Activated CD4-positive, alpha-beta memory T cell treated with anti-CD3 and anti-CD28 coated beads, Interleukin-2, amount 10 ng/mL, durations not matched to agents 7 days and 5 days (primary cell): ENCODE results near the gene BTNL3. TPM values are rescaled to one million over a fixed set of nuclear protein-coding genes. Genes with fewer than 3 reads are reported as not detected.
"Not testable (repeated sequence)": the region's sequence is repeated elsewhere in the genome, so short reads cannot be mapped to it uniquely, and the experiment has no call there.

ENCODE experiments used
- CTCF ChIA-PET: fragments of 350-600 bp; sonication (Branson Sonifier 250); formaldehyde crosslinking; loops from one replicate; lab custom pipeline; 2021; ENCODE audit warnings: antibody characterized with exemption, inconsistent platforms; lab: Charles Lee
- POLR2A ChIA-PET: fragments of 350-600 bp; sonication (Branson Sonifier 250); formaldehyde crosslinking; loops from one replicate; lab custom pipeline; 2021; ENCODE audit warnings: antibody characterized with exemption; lab: Charles Lee
- DNase-seq: peaks from one replicate; pipeline ENCODE4 v3.0.0-alpha.2; 2020
- H3K27ac Mint-ChIP-seq: one replicate; pipeline ENCODE4 v1.8.0; 2021; ENCODE audit warnings: mild to moderate bottlenecking, mixed read lengths
- H3K27me3 Mint-ChIP-seq: one replicate; pipeline ENCODE4 v1.8.0; 2021; ENCODE audit warnings: mixed read lengths
- H3K36me3 Mint-ChIP-seq: one replicate; pipeline ENCODE4 v1.8.0; 2021; ENCODE audit warnings: low read depth, mixed read lengths
- H3K4me1 Mint-ChIP-seq: one replicate; pipeline ENCODE4 v1.8.0; 2021; ENCODE audit warnings: mixed read lengths
- H3K4me3 Mint-ChIP-seq: one replicate; pipeline ENCODE4 v1.8.0; 2021; ENCODE audit warnings: mild to moderate bottlenecking, mixed read lengths
- H3K9me3 Mint-ChIP-seq: one replicate; pipeline ENCODE4 v1.8.0; 2021; ENCODE audit warnings: mixed read lengths
- total RNA-seq, 2 experiments: library from RNA; stranded (reverse); gene quantifications; one replicate each; pipeline ENCODE4 v1.2.3, GENCODE V29; 2021

Gene BTNL3
- total RNA-seq, 2 experiments from 2014 or later, result not detected

- H3K4me3 Mint-ChIP-seq, result no peak overlapping the region
- peaks cover 20% of the 10 kb centered on the region for H3K27me3 Mint-ChIP-seq
- no peaks in the 10 kb centered on the region for H3K9me3 Mint-ChIP-seq
- POLR2A ChIA-PET, result no interaction called here
- CTCF ChIA-PET, result no interaction called here
- no peak for DNase-seq
- H3K36me3 Mint-ChIP-seq, result no peaks in the 10 kb centered on the region
- no peak overlapping the region for H3K27ac Mint-ChIP-seq
- H3K4me1 Mint-ChIP-seq, result no peaks in the 10 kb centered on the region
Observed at GRCh38 chr5:180990086-180990881, 1.6 kb downstream of the BTNL3 start.

GRCh38 chr5:180990882-180991242 is 2.2 kb downstream of the BTNL3 start:
- no peak for DNase-seq
- no peaks in the 10 kb centered on the region for H3K4me1 Mint-ChIP-seq
- H3K36me3 Mint-ChIP-seq, result no peaks in the 10 kb centered on the region
- H3K27me3 Mint-ChIP-seq, result peaks cover 17% of the 10 kb centered on the region
- H3K4me3 Mint-ChIP-seq, result no peak overlapping the region
- ChIA-PET CTCF (no interaction called here), POLR2A (no interaction called here)
- H3K27ac Mint-ChIP-seq, result no peak overlapping the region
- H3K9me3 Mint-ChIP-seq, result no peaks in the 10 kb centered on the region

DNA sequence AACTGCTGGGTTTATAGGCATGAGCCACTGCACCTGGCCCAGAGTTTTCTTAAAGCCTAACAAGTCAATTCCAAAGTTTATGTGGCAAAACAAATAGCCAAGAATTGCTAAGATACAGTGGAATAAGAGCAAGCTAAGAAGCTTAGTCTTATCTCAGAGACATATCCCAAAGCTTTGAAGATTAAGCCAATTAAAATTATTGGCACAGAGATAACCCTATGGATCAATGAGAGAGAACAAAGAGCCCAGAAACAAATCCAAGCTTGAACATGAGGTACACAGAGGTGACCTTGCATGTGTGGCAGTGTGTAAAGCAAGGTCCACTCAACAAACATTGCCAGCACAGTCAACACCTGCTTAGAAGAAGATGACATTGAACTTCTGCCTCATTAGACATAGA is 13.3 kb downstream of the BTNL3 start:
- CTCF ChIA-PET, result no interaction called here
- Mint-ChIP-seq H3K9me3 (no peaks in the 10 kb centered on the region), H3K4me3 (no peak overlapping the region), H3K36me3 (no peaks in the 10 kb centered on the region), H3K4me1 (no peaks in the 10 kb centered on the region), H3K27me3 (no peaks in the 10 kb centered on the region), H3K27ac (no peak overlapping the region)
- POLR2A ChIA-PET, result no interaction called here
- no peak for DNase-seq

GRCh38 chr5:181005791-181006190 is 17.1 kb downstream of the BTNL3 start:
- ChIA-PET POLR2A (no interaction called here), CTCF (no interaction called here)
- H3K27me3 Mint-ChIP-seq, result no peaks in the 10 kb centered on the region
- no peak overlapping the region for H3K4me3 Mint-ChIP-seq
- no peaks in the 10 kb centered on the region for H3K9me3 Mint-ChIP-seq
- H3K36me3 Mint-ChIP-seq, result no peaks in the 10 kb centered on the region
- H3K27ac Mint-ChIP-seq, result no peak overlapping the region
- no peak for DNase-seq
- H3K4me1 Mint-ChIP-seq, result no peaks in the 10 kb centered on the region

GRCh38 chr5:181008136-181008535 is 19.5 kb downstream of the BTNL3 start:
- no peak overlapping the region for H3K27ac Mint-ChIP-seq
- no peaks in the 10 kb centered on the region for H3K4me1 Mint-ChIP-seq
- ChIA-PET CTCF (no interaction called here), POLR2A (no interaction called here)
- no peak for DNase-seq
- H3K36me3 Mint-ChIP-seq, result no peaks in the 10 kb centered on the region
- H3K4me3 Mint-ChIP-seq, result no peak overlapping the region
- H3K9me3 Mint-ChIP-seq, result no peaks in the 10 kb centered on the region
- H3K27me3 Mint-ChIP-seq, result peaks cover 3% of the 10 kb centered on the region

GRCh38 chr5:181010018-181010417 is 21.4 kb downstream of the BTNL3 start:
- DNase-seq, H3K4me1 Mint-ChIP-seq, H3K4me3 Mint-ChIP-seq, CTCF ChIA-PET, H3K9me3 Mint-ChIP-seq, POLR2A ChIA-PET, H3K27ac Mint-ChIP-seq, H3K36me3 Mint-ChIP-seq, H3K27me3 Mint-ChIP-seq: not testable (repeated sequence)

DNA sequence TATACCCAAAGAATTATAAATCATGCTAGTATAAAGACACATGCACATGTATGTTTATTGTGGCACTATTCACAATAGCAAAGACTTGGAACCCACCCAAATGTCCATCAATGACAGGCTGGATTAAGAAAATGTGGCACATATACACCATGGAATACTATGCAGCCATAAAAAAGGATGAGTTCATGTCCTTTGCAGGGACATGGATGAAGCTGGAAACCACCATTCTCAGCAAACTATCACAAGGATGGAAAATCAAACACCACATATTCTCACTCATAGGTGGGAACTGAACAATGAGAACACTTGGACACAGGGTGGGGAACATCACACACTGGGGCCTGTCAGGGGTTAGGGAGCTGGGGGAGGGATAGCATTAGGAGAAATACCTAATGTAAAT is 26.0 kb downstream of the BTNL3 start:
- POLR2A ChIA-PET, H3K27me3 Mint-ChIP-seq, H3K4me1 Mint-ChIP-seq, H3K27ac Mint-ChIP-seq, DNase-seq, CTCF ChIA-PET, H3K4me3 Mint-ChIP-seq, H3K9me3 Mint-ChIP-seq, H3K36me3 Mint-ChIP-seq: not testable (repeated sequence)

DNA sequence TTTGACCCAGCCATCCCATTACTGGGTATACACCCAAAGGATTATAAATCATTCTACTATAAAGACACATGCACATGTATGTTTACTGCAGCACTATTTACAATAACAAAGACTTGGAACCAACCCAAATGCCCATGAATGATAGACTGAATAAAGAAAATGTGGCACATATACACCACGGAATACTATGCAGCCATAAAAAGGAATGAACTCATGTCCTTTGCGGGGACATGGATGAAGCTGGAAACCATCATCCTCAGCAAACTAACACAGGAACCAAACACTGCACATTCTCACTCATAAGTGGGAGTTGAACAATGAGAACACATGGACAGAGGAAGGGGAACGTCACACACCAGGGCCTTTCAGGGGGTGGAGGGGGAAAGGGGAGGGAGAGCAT is 28.8 kb downstream of the BTNL3 start:
- not testable (repeated sequence) for H3K4me1 Mint-ChIP-seq, H3K27me3 Mint-ChIP-seq

GRCh38 chr5:181020688-181021087 is 32.0 kb downstream of the BTNL3 start:
- ChIA-PET POLR2A (no interaction called here), CTCF (no interaction called here)
- Mint-ChIP-seq H3K36me3 (no peaks in the 10 kb centered on the region), H3K27ac (no peak overlapping the region), H3K9me3 (peaks cover 8% of the 10 kb centered on the region), H3K4me3 (no peak overlapping the region), H3K4me1 (no peaks in the 10 kb centered on the region), H3K27me3 (peaks cover 7% of the 10 kb centered on the region)
- no peak for DNase-seq

More for the DNA sequence above, 28.8 kb downstream of the BTNL3 start:
- H3K4me3 Mint-ChIP-seq, H3K9me3 Mint-ChIP-seq, POLR2A ChIA-PET, H3K36me3 Mint-ChIP-seq, DNase-seq, CTCF ChIA-PET, H3K27ac Mint-ChIP-seq: not testable (repeated sequence)

DNA sequence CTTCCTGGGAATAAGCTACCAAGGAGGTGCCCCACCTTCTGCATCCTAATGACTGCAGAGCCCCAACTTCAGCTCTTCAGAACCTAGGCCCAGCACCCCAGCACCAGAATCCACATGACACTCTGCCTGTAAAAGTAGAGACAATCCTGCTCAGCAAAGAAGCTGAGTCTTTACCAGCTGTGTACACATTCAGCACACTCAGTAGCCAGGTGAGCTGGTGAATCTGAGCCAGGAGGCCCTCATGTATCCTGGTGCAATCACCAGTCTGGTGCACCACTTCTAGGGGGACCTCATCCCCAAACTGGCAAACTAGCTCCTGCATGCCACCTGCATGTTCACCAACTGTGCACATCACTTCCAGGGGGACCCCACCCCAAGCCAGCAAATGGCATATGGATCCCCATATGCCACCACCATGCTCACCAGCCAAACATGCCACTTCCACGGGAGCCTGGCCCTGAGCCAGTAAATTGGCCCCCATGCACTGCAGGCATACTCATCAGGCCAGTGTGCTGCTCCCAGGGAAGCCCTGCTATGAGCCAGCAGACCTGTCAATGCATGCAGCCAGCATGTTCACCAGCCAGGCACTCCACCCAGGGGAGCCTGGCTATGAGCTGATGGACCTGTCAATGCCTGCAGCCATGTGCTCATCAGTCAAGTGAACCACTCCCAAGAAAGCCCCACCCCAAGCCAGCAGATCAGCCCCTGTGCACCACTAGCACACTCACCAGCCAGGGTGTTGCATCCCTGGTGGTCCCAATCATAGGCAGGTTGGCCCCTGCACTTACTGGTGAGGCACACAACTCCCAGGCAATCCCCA is 35.8 kb downstream of the BTNL3 start:
- H3K9me3 Mint-ChIP-seq, result peaks cover 8% of the 10 kb centered on the region
- peaks cover 4% of the 10 kb centered on the region for H3K27me3 Mint-ChIP-seq
- no peaks in the 10 kb centered on the region for H3K36me3 Mint-ChIP-seq
- H3K4me1 Mint-ChIP-seq, result no peaks in the 10 kb centered on the region
- POLR2A ChIA-PET, result no interaction called here
- DNase-seq, result no peak
- CTCF ChIA-PET, result no interaction called here
- no peak overlapping the region for H3K27ac Mint-ChIP-seq
- H3K4me3 Mint-ChIP-seq, result no peak overlapping the region

- no peak for DNase-seq
Observed at GRCh38 chr5:181027452-181028031, 38.9 kb downstream of the BTNL3 start.

DNA sequence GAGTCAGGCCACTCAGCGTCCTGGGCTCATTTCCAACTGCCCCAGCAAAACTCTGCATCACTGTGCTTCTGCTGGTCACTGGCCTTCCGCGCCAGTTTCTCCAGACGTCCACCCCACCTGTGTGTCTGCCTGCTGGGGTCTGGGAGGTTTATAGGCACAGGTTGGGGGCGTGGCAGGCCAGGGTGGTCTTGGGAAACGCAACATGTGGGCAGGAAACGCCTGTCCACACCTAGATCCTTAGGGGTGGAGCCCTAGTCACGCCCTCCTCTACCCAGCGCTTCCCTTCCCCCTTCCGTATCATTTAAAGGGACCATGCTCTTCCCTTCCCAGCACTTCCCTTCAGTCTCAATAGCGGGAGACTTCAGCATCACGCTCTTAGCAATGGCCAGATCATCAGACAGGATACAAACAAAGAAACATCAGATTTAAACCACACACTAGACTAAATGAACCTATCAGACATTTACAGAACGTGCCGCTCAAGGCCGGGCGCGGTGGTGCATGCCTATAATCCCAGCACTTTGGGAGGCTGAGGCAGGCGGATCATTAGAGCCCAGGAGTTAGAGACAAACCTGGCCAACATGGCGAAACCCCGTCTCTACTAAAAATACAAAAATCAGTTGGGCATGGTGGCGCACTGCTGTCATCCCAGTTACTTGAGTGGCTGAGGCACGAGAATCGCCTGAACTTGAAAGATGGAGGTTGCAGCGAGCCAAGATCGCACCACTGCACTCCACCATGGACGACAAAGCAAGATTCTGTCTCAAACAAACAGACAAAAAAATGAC is 39.6 kb downstream of the BTNL3 start:
- H3K4me1 Mint-ChIP-seq, result no peaks in the 10 kb centered on the region
- H3K36me3 Mint-ChIP-seq, result no peaks in the 10 kb centered on the region
- H3K9me3 Mint-ChIP-seq, result no peaks in the 10 kb centered on the region
- no peak overlapping the region for H3K4me3 Mint-ChIP-seq
- peaks cover 2% of the 10 kb centered on the region for H3K27me3 Mint-ChIP-seq
- ChIA-PET POLR2A (no interaction called here), CTCF (no interaction called here)
- DNase-seq, result no peak
- no peak overlapping the region for H3K27ac Mint-ChIP-seq

More at GRCh38 chr5:181027452-181028031, 38.9 kb downstream of the BTNL3 start:
- Mint-ChIP-seq H3K4me3 (no peak overlapping the region), H3K36me3 (no peaks in the 10 kb centered on the region), H3K27ac (no peak overlapping the region), H3K9me3 (peaks cover under 1% of the 10 kb centered on the region), H3K27me3 (peaks cover 2% of the 10 kb centered on the region), H3K4me1 (no peaks in the 10 kb centered on the region)
- ChIA-PET CTCF (no interaction called here), POLR2A (no interaction called here)

- POLR2A ChIA-PET, result no interaction called here
- H3K27me3 Mint-ChIP-seq, result no peaks in the 10 kb centered on the region
- no peaks in the 10 kb centered on the region for H3K4me1 Mint-ChIP-seq
- CTCF ChIA-PET, result no interaction called here
- H3K4me3 Mint-ChIP-seq, result no peak overlapping the region
- H3K36me3 Mint-ChIP-seq, result no peaks in the 10 kb centered on the region
- H3K9me3 Mint-ChIP-seq, result no peaks in the 10 kb centered on the region
- no peak overlapping the region for H3K27ac Mint-ChIP-seq
- DNase-seq, result no peak
Observed at GRCh38 chr5:181031716-181032115, 43.1 kb downstream of the BTNL3 start.
